ENCODE measurements around the gene SMARCC1.

The SMARCC1 gene

DNA sequence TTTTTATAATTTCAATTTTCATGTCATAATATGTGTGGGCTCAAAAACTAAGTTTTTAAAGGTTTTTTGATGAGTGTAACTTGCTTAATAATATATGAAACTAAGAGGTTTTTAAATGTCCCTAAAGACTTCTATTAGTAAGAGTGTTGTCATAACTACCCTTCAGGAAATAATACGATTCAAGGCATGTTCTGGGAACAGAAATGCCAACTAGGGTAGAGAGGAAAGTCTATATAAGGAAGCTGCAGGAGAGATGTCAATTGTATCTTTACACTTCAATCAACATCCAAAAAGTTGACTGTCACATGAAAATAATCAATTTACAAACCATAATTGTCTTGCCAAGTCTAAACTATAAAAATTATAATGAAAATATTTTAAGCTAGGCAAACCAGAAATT lies 76.3 kb downstream of the SMARCC1 start:
- DNase-seq (ENCODE audit: extremely low read depth in 1 of 2, low read depth in 1 of 2): no peak

- no peak for DNase-seq (ENCODE audit: extremely low read depth in 1 of 2, low read depth in 1 of 2)
These were observed 77.5 kb downstream of the SMARCC1 start for GRCh38 chr3:47704237-47704612.

GRCh38 chr3:47701388-47701787 lies 80.3 kb downstream of the SMARCC1 start:
- no peak for DNase-seq (ENCODE audit: extremely low read depth in 1 of 2, low read depth in 1 of 2)

- no peak for DNase-seq (ENCODE audit: extremely low read depth in 1 of 2, low read depth in 1 of 2)
These were observed 89.5 kb downstream of the SMARCC1 start for GRCh38 chr3:47692158-47692557.

GRCh38 chr3:47688488-47688887 lies 93.2 kb downstream of the SMARCC1 start:
- no peak for DNase-seq (ENCODE audit: extremely low read depth in 1 of 2, low read depth in 1 of 2)

GRCh38 chr3:47685037-47685436 lies 96.7 kb downstream of the SMARCC1 start:
- DNase-seq (ENCODE audit: extremely low read depth in 1 of 2, low read depth in 1 of 2): no peak

DNA sequence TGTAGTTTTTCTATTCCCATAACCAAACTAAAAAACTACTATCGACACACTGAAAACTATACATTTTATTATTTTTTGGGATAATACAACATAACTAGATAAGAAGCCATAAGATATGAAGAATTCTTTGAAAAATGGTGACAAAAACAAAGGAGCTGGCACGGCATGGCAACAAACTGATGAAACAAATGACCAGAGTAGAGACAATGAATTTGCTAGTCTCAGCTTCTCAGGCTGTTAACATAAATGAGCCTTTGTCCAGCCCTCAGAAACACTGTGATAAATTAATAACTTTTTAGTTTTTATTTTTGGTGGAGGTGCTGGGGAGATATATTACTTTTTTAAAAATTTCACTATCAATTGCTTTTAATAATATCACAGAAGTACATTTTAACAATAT lies 100.7 kb downstream of the SMARCC1 start:
- no peak for DNase-seq (ENCODE audit: extremely low read depth in 1 of 2, low read depth in 1 of 2)

GRCh38 chr3:47678446-47679338 lies 103.0 kb downstream of the SMARCC1 start:
- no peak for DNase-seq (ENCODE audit: extremely low read depth in 1 of 2, low read depth in 1 of 2)

GRCh38 chr3:47669026-47669749 lies 112.5 kb downstream of the SMARCC1 start:
- DNase-seq (ENCODE audit: extremely low read depth in 1 of 2, low read depth in 1 of 2): no peak

DNA sequence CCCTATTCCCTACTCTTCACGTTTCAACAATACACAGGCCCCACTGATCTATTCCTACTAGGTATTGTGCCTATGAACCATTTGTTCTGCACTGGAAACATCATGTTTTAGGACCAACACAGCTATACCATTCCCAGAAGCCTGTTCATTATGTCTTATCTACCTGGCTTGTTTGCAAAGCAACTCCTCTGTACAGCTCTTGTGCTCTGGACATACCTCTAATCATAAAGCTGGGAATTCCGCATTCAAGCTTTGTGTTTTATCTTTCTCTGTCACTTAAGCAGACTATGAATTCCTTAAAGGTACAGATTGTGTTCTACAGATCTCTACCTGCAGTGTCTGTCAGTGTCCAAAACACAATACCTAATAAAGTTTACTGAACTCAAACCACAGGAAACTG lies 115.6 kb downstream of the SMARCC1 start:
- DNase-seq (ENCODE audit: extremely low read depth in 1 of 2, low read depth in 1 of 2): no peak

GRCh38 chr3:47664519-47664918 lies 117.2 kb downstream of the SMARCC1 start:
- no peak for DNase-seq (ENCODE audit: extremely low read depth in 1 of 2, low read depth in 1 of 2)

DNA sequence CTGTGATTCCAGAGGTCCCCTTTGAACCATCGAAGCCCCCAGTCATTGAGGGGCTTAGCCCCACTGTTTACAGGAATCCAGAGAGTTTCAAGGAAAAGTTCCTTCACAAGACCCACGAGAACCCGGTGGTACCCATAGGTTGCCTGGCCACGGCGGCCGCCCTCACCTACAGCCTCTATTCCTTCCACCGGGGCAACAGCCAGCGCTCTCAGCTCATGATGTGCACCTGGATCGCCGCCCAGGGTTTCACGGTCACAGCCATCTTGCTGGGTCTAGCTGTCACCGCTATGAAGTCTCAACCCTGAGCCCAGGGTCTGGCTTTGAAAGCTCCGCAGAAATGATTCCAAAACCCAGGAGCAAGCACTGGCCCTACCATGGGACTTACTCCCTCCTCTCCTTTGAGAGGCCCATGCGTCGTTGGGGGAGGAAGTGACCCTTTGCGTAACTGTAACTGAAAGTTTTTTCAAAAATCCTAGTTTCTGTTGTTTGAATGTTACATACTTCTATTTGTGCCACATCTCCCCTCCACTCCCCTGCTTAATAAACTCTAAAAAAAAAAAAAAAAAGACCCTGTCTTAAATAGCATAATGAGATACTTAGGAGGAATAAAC lies 118.0 kb downstream of the SMARCC1 start:
- DNase-seq (ENCODE audit: extremely low read depth in 1 of 2, low read depth in 1 of 2): no peak

DNA sequence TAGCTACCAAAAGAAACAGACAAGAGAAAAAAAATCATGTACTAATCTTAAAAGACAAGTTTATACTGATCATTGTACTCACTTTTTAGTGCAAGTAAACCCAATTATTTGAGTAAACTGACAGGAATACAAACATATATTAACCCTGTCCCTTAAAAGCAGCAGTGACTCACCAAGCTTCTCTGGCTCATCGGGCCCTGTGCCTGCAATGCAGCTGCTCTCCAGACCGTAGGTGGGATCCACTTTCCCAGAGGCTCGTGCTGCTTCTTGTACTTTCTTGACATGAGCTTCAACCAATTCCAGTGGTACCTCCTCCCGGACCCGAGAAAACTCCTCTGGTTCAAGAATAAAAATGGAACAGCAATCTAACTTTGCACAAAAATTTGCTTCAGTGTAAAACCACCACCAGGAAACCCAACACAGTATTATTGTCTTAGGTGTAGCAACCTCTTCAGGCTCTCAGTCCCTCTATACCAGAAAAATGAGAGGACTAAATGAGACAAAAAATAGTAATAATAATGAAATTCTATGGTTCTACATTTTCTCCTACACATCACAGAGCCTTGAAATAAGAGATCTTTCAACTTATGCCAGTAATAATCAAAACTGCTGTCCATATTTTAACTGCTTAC lies 120.5 kb downstream of the SMARCC1 start:
- DNase-seq (ENCODE audit: extremely low read depth in 1 of 2, low read depth in 1 of 2): no peak

- DNase-seq (ENCODE audit: extremely low read depth in 1 of 2, low read depth in 1 of 2): no peak
These were observed 123.2 kb downstream of the SMARCC1 start for GRCh38 chr3:47658444-47658843.

DNA sequence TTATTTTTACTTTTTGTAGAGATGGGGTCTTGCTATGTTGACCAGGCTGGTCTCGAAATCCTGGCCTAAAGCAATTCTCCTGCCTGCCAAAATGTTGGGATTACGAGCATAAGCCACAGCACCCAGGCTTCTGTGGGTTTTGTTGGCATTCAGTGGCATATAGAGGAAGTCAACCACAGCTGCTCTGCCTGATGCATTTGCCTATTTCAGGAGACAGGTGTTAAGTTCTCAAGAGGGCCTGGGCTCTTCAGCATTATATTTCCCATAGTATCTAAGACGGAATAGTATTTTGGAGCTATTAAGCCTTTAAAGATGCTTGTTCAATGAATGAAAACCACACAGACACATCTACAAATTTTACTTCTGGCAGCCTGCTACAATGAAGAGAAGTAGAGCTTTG lies 129.6 kb downstream of the SMARCC1 start:
- DNase-seq (ENCODE audit: extremely low read depth in 1 of 2, low read depth in 1 of 2): no peak

- DNase-seq (ENCODE audit: extremely low read depth in 1 of 2, low read depth in 1 of 2): no peak
These were observed 131.4 kb downstream of the SMARCC1 start for GRCh38 chr3:47650294-47650693.

GRCh38 chr3:47647550-47647949 lies 134.1 kb downstream of the SMARCC1 start:
- no peak for DNase-seq (ENCODE audit: extremely low read depth in 1 of 2, low read depth in 1 of 2)

- DNase-seq (ENCODE audit: extremely low read depth in 1 of 2, low read depth in 1 of 2): no peak
These were observed 135.3 kb downstream of the SMARCC1 start for GRCh38 chr3:47646362-47646761.

- no peak for DNase-seq (ENCODE audit: extremely low read depth in 1 of 2, low read depth in 1 of 2)
These were observed 136.1 kb downstream of the SMARCC1 start for GRCh38 chr3:47645551-47645950.

GRCh38 chr3:47643092-47643491 lies 138.6 kb downstream of the SMARCC1 start:
- DNase-seq (ENCODE audit: extremely low read depth in 1 of 2, low read depth in 1 of 2): no peak

DNA sequence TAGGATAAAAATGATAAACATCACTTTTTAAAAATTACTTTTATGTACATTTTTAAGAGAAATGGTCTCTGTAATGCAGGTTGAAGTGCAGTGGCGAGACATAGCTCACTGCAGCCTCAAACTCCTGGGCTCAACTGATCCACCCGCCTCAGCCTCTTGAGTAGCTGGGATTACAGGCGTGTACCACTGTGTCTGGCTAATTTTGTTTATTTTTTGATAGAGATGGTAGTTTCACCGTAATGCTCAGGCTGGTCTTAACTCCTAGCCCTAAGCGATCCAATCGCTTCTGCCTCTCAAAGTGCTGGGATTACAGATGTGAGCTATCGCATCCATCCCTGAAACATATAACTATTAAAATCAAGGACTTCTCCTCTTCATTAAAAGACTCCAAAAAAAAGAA lies 140.0 kb downstream of the SMARCC1 start:
- no peak for DNase-seq (ENCODE audit: extremely low read depth in 1 of 2, low read depth in 1 of 2)

Data from stimulated activated CD8-positive, alpha-beta memory T cell treated with anti-CD3 and anti-CD28 coated beads, Interleukin-7, amount 100 ng/mL, for 48 hours (primary cell).